IMR-90 (cell line): ENCODE results near the gene ACTR10. TPM values are rescaled to one million over a fixed set of nuclear protein-coding genes. Genes with fewer than 3 reads are reported as not detected.

Experiments
- ATAC-seq: fragments of 200-7000 bp; cut with Tn5 transposase; 2 replicates; pipeline ENCODE4 v1.9.1; 2020; ENCODE audit warnings: low read depth, mild to moderate bottlenecking, moderate library complexity
- BruUV-seq: library from RNA; stranded (reverse); fragments of 400-500 nt; replicated peaks from 2 replicates; lab custom pipeline; 2021; lab: Mats Ljungman, UMichigan
- CTCF ChIA-PET: fragments of 300-600 bp; formaldehyde crosslinking; extraction: SDS; loops from one replicate; lab custom pipeline; 2021; ENCODE audit warnings: antibody characterized with exemption; lab: Yijun Ruan, JAX
- POLR2A ChIA-PET: fragments of 300-600 bp; sonication (Branson Sonifier 250); formaldehyde crosslinking; loops from one replicate; lab custom pipeline; 2022; ENCODE audit warnings: antibody characterized with exemption; ENCODE audit not compliant: unreplicated experiment; lab: Charles Lee
- DNase-seq: peaks from one replicate; pipeline ENCODE4 v3.0.0; 2013
- H2AFZ ChIP-seq: replicated peaks from 2 replicates; pipeline ENCODE3; 2013; ENCODE audit warnings: low read length, mild to moderate bottlenecking; ENCODE audit not compliant: poor library complexity
- H2AK5ac ChIP-seq: 2 replicates; pipeline ENCODE4 v1.6.1; 2013; ENCODE audit warnings: low read depth, low read length, inconsistent platforms
- H2AK9ac ChIP-seq: replicated peaks from 2 replicates; pipeline ENCODE3; 2013; ENCODE audit warnings: mild to moderate bottlenecking, low read depth, low read length, moderate library complexity; ENCODE audit not compliant: poor library complexity
- H2BK120ac ChIP-seq: 2 replicates; pipeline ENCODE4 v1.6.1; 2013; ENCODE audit warnings: low read depth, low read length, inconsistent platforms
- H2BK15ac ChIP-seq: 3 replicates; pipeline ENCODE4 v1.6.1; 2013; ENCODE audit warnings: low read depth, low read length, inconsistent platforms
- H2BK20ac ChIP-seq: 2 replicates; pipeline ENCODE4 v1.6.1; 2013; ENCODE audit warnings: low read depth, mild to moderate bottlenecking, inconsistent platforms, low read length, moderate library complexity
- H2BK5ac ChIP-seq: 2 replicates; pipeline ENCODE4 v1.6.1; 2013; ENCODE audit warnings: mild to moderate bottlenecking, low read depth, low read length, inconsistent platforms; ENCODE audit not compliant: poor library complexity, severe bottlenecking
- H3K14ac ChIP-seq: replicated peaks from 2 replicates; pipeline ENCODE4 v1.6.1; 2013; ENCODE audit warnings: low read depth, low read length, inconsistent platforms
- H3K18ac ChIP-seq: 2 replicates; pipeline ENCODE4 v1.6.1; 2013; ENCODE audit warnings: low read depth, low read length, control low read depth
- H3K23ac ChIP-seq: 2 replicates; pipeline ENCODE4 v1.6.1; 2013; ENCODE audit warnings: low read depth, low read length, inconsistent platforms
- H3K27ac ChIP-seq: 2 replicates; pipeline ENCODE4 v1.5.1; 2013; ENCODE audit warnings: mild to moderate bottlenecking, control low read depth, low read length; ENCODE audit not compliant: insufficient read depth
- H3K27me3 ChIP-seq: 2 replicates; pipeline ENCODE4 v1.6.1; 2013; ENCODE audit warnings: low read length; ENCODE audit not compliant: control insufficient read depth, insufficient read depth
- H3K36me3 ChIP-seq: 2 replicates; pipeline ENCODE4 v1.6.1; 2013; ENCODE audit warnings: low read length, mixed read lengths; ENCODE audit not compliant: control insufficient read depth, insufficient read depth
- H3K4ac ChIP-seq: 2 replicates; pipeline ENCODE4 v1.6.1; 2013; ENCODE audit warnings: low read depth, low read length, inconsistent platforms
- H3K4me1 ChIP-seq: 2 replicates; pipeline ENCODE4 v1.6.1; 2013; ENCODE audit warnings: low read length, mixed read lengths; ENCODE audit not compliant: control insufficient read depth, insufficient read depth
- H3K4me2 ChIP-seq: 2 replicates; pipeline ENCODE4 v1.6.1; 2013; ENCODE audit warnings: low read depth, mild to moderate bottlenecking, control low read depth, low read length, moderate library complexity
- H3K4me3 ChIP-seq: 2 replicates; pipeline ENCODE4 v1.5.1; 2013; ENCODE audit warnings: low read depth, mild to moderate bottlenecking, control low read depth, low read length, moderate library complexity; ENCODE audit not compliant: insufficient read depth
- H3K56ac ChIP-seq: 2 replicates; pipeline ENCODE4 v1.6.1; 2013; ENCODE audit warnings: low read length, inconsistent platforms; ENCODE audit not compliant: insufficient read depth; ENCODE audit errors: extremely low read depth
- H3K79me1 ChIP-seq, 2 experiments: 2 replicates each; pipeline ENCODE4 v1.6.1; 2013; ENCODE audit warnings: low read length in 2 of 2, inconsistent platforms in 1 of 2, low read depth in 1 of 2
- H3K9ac ChIP-seq: 2 replicates; pipeline ENCODE4 v1.6.1; 2013; ENCODE audit warnings: low read depth, low read length, control low read depth
- H3K9me1 ChIP-seq: 2 replicates; pipeline ENCODE4 v1.6.1; 2013; ENCODE audit warnings: low read length, inconsistent platforms; ENCODE audit not compliant: insufficient read depth
- H3K9me3 ChIP-seq: 2 replicates; pipeline ENCODE4 v1.6.1; 2013; ENCODE audit warnings: low read length; ENCODE audit not compliant: control insufficient read depth, insufficient read depth
- H4K20me1 ChIP-seq: 2 replicates; pipeline ENCODE4 v1.6.1; 2013; ENCODE audit warnings: low read length, inconsistent platforms; ENCODE audit not compliant: insufficient read depth
- H4K5ac ChIP-seq: 2 replicates; pipeline ENCODE4 v1.6.1; 2013; ENCODE audit warnings: mild to moderate bottlenecking, low read depth, low read length, control low read depth
- H4K8ac ChIP-seq, 2 experiments: 2 replicates each; pipeline ENCODE4 v1.6.1; 2013; ENCODE audit warnings: low read depth in 2 of 2, low read length in 2 of 2, control low read depth in 1 of 2, inconsistent platforms in 1 of 2
- H4K91ac ChIP-seq: 2 replicates; pipeline ENCODE4 v1.6.1; 2013; ENCODE audit warnings: low read depth, low read length, inconsistent platforms; ENCODE audit not compliant: insufficient read depth
- CEBPB ChIP-seq: IDR thresholded peaks from 2 replicates; pipeline ENCODE4 v1.6.1; 2012; ENCODE audit warnings: low read depth, low read length, improper control_type of control experiment
- USF2 ChIP-seq: fragments of 150-350 bp; IDR thresholded peaks from 2 replicates; pipeline ENCODE4 v1.6.1; 2017; ENCODE audit warnings: mild to moderate bottlenecking, antibody characterized with exemption, low read length, low read depth
- dilution Hi-C: fragments of 300-500 bp; cut with HindIII; formaldehyde crosslinking; loops from one replicate; pipeline ENCODE4 v1.14.3; 2018; ENCODE audit warnings: low sequenced_read_pairs; ENCODE audit not compliant: unreplicated experiment
- in situ Hi-C: fragments of 300-500 bp; cut with MboI; formaldehyde crosslinking; loops from 3 replicates; pipeline ENCODE4 v1.14.3; 2019; ENCODE audit warnings: low sequenced_read_pairs, inconsistent platforms, mixed read lengths
- intact Hi-C: fragments of 100-400 bp; cut with micrococcal nuclease; formaldehyde crosslinking; loops from 2 replicates; pipeline ENCODE4 v1.10.0; 2022
- polyA plus RNA-seq, 3 experiments: library from polyadenylated mRNA; depleted of rRNA; stranded (reverse); fragments of >200 nt; gene quantifications; 2 replicates each; pipeline ENCODE4 v1.2.3, GENCODE V29; 2012; ENCODE audit warnings: low replicate concordance in 1 of 3
- total RNA-seq: library from RNA; depleted of rRNA; stranded (reverse); fragments of >200 nt; gene quantifications from 2 replicates; pipeline ENCODE4 v1.2.3, GENCODE V29; 2012

The ACTR10 gene
- total and polyA plus RNA-seq, 2 of the 4 experiments (the other 2 are of a cell fraction), result 71.0 to 71.7 TPM

- Histone ChIP-seq H4K8ac (no peak overlapping the region), H3K4ac (no peak overlapping the region), H2BK15ac (no peak overlapping the region), H4K20me1 (peaks cover 5% of the 10 kb centered on the region; the same call in 1 of the 2 replicates), H3K36me3 (peaks cover 26% of the 10 kb centered on the region), H2AK5ac (no peak overlapping the region), H2BK5ac (no peak overlapping the region), H3K9me3 (no peaks in the 10 kb centered on the region), H3K56ac (no peak overlapping the region), H3K27me3 (no peaks in the 10 kb centered on the region), H3K23ac (no peak overlapping the region), H3K14ac (no peak overlapping the region), H4K5ac (no peak overlapping the region), H3K9ac (no peak overlapping the region), H3K79me1 (peaks cover 25 to 44% of the 10 kb centered on the region in 2 experiments), H3K4me2 (no peak overlapping the region), H2AK9ac (no peak overlapping the region), H2BK120ac (no peak overlapping the region), H3K4me1 (peaks cover 1% of the 10 kb centered on the region; the same call in 1 of the 2 replicates), H4K91ac (no peak overlapping the region), H3K9me1 (no peaks in the 10 kb centered on the region), H3K18ac (no peak overlapping the region), H3K4me3 (no peak overlapping the region), H2AFZ (no peak overlapping the region), H3K27ac (no peak overlapping the region), H2BK20ac (no peak overlapping the region)
- dilution Hi-C loops, result no loop called here
- BruUV-seq, result no TSS peak
- no peak for TF ChIP-seq USF2
- peak; percentile 76 for TF ChIP-seq CEBPB
- CTCF ChIA-PET, result no interaction called here
- POLR2A ChIA-PET, result no interaction called here
- intact Hi-C loops, result no loop called here
- in situ Hi-C loops, result no loop called here
- ATAC-seq, result no peak
- no peak for DNase-seq
Observed at GRCh38 chr14:58283730-58284129, 83.8 kb downstream of the ACTR10 start.
